Renal pelvis (tissue), 4 donors: ENCODE results near the gene PIAS3. TPM values are rescaled to one million over a fixed set of nuclear protein-coding genes. Genes with fewer than 3 reads are reported as not detected.
"Not testable (repeated sequence)": the region's sequence is repeated elsewhere in the genome, so short reads cannot be mapped to it uniquely, and the experiment has no call there.

Experiments
- DNase-seq: peaks from one replicate; pipeline ENCODE4 v3.0.0-alpha.2; 2013
- polyA plus RNA-seq, 3 donors: library from polyadenylated mRNA; unstranded; fragments of 120-200 nt; gene quantifications; one replicate each; pipeline ENCODE4 v1.2.1, GENCODE V29; 2013; ENCODE audit not compliant: insufficient read length in 3 of 3

Gene PIAS3
- polyA plus RNA-seq, 3 donors: 52.5 to 59.6 (median 55.4) TPM

GRCh38 chr1:145879775-145880174, 20.9 kb upstream of the PIAS3 start:
- DNase-seq: no peak

DNA sequence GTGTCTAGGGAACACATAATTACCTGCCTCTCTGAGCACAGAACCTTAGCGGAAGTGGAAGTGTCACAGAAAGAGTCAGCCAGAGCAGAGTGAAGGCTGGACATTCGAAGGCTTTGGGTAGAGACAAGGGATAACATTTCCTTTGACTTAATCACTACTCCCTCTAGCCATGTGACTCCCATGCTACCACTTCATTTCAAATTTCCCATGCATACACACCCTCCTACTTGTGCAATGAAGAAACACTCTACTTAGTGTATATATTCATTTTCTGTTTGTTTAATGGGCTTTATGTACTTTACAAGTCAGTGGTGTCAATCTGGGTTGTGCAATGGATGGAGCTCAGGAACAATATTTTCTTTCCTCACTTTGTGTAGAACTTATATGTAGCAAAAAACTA, 19.8 kb upstream of the PIAS3 start:
- DNase-seq: no peak

DNA sequence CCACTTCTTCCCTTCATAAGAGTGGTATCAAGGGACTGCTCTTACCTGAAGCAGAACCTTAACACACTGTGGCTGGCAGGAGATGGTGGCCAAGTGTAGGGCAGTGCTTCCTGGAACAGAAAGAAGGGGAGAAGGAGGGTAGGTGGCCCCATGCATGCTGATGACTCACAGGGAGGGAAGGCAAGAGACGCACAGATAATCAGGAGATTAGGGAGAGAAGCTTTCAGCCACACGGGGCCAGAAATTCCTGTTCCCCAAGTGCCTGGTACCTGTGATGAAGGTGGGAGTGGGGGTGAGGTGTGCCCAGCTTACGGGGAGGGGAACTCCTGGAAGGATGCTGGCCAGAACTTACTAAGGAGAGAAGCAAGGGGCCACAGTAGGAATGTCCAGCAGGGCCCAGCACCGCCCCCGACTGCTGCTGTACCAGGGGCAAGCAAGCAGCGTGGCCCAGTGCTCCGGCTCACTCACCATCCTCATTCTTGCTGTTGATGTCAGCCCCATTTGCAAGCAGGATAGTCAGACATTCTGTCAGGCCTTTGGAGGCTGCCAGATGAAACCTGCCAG, 19.1 kb upstream of the PIAS3 start:
- DNase-seq: no peak

GRCh38 chr1:145874646-145875045, 15.8 kb upstream of the PIAS3 start:
- DNase-seq: no peak

GRCh38 chr1:145871994-145872924, 13.4 kb upstream of the PIAS3 start:
- peak; percentile 42 for DNase-seq

GRCh38 chr1:145868232-145868631, 9.4 kb upstream of the PIAS3 start:
- DNase-seq: no peak

DNA sequence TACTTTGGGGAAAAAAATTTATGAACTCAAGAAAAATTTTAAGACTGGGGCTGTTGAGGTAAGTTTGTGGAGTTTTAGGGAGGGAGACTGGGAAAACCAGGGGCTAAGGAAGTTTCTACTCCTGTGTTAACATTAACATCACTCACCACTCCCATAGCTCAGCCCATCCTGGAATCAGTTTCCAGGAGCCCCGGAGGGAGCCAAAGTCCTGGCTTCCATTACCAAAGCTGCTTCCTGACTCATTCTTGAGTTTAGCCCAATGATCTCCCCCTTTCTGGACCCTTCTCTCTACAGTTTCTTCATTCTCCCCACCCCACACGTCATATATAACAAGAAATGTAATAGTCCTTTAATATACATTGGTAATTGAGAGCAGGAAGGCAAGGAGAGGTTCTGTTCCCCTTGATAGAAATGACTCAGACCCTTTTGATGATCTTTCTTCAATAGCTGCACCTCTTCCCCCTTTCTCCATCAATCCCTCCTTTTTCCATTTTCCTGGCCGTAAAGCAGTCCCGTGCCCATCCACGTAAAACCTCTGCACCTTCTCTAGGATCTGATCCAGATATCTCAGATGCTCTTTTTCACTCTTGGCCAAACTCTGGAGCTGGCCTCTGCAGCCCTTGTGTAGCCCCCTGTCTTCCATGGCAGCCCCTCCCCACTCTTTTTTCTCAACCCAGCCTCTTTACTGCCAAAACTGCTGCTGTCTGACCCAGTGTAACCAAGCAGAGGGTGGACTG, 4.6 kb upstream of the PIAS3 start:
- DNase-seq: no peak

DNA sequence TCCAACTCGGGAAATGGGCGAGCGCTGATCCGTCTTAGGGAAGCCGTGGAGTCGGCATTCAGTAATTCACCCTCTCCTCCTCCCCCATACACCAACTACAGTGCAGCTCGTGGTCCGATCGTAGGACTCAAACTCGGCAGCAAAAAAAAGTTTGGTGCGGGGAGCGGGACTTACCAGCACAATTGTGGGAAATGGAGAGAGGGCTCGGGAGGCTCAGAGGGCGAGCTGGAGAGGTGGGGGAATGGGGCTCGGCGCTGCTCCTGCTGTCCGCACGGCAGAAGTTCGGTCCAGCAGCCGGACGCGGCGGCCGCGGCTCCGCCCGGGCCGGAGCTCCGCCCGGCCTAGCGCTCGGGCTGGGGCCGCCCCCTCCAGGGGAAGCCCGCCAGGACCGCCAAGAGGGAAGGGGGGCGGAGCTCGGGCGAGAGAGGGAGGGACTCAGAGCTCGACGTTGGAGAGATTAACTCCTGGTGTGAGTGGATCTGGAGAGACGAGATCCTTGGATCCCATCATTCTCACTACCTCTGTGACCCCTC, 676 bp upstream of the PIAS3 start:
- peak; percentile 92 for DNase-seq

DNA sequence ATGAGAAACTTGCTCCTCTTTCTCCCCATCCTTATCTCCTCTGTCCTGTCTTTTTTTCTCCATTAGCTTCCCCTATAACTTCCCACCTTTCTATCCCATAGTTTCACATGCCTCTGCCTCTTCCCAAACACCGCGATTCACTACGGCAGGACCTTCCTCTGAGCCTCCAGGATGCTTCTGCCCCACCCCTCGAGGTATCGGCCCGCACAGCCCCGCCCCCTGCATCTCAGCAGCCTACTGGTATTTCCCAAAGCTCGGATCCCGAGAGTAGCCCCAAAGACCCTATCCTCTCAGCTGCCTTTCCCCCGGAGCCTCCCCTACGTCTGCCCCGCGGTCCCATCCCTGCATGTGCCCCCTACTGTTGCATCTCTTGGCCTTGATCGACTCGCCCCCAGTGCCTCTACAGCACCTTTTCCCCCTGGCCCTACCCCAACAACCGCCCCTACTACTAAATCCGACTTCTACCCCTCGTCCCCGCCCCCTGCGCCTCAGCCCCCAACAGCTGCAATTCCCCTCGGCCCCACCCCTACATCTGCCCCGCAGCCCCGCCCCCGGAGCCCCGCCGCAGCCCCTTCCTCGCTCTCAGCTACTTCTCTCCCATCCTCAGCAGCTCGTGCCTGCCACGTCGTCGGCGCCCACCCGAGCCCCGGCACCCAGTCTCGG, 512 bp downstream of the PIAS3 start:
- no peak for DNase-seq

DNA sequence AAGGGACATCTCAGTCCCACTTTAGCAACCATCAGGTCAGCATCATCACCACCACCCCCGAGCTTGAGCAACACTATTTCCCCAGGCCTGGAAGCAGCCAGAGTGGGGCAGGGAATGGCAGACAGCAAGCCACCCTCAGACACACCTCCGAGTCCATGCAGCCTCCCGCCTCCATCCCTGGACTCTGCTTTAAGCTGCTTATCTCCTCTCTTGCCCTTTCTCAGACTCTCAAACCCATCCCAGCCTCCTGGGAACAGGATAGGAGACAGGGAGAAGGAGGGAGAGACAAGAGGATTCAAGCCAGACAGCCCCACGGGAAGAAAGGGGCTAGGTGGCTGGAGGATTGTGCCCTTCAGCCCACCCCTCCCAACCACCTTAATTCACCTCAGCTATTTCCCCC, 1.7 kb downstream of the PIAS3 start:
- DNase-seq: no peak

DNA sequence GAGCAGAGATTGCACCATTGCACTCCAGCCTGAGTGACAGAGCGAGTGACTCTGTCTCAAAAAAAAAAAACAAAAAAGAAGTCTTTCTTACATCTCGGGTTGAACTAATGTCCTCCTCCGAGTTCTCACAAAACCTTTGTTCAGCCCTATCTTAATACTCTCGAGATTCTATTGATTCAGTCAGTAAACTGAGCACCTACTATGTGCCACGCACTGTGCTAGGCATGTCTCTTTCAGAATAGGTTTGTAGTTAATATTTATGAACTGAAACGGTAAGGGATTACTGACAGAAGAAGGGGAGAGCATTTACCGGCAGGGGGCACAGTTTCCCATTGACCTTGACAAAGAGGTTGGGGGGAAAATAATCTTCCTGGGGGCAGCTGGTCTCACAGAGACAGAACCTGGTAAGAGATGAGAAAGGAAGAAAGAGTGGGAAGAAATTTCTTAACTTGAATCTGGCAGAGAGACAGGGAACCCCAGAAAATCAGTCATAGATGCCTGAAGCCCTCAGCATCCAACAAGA, 3.4 kb downstream of the PIAS3 start:
- no peak for DNase-seq

DNA sequence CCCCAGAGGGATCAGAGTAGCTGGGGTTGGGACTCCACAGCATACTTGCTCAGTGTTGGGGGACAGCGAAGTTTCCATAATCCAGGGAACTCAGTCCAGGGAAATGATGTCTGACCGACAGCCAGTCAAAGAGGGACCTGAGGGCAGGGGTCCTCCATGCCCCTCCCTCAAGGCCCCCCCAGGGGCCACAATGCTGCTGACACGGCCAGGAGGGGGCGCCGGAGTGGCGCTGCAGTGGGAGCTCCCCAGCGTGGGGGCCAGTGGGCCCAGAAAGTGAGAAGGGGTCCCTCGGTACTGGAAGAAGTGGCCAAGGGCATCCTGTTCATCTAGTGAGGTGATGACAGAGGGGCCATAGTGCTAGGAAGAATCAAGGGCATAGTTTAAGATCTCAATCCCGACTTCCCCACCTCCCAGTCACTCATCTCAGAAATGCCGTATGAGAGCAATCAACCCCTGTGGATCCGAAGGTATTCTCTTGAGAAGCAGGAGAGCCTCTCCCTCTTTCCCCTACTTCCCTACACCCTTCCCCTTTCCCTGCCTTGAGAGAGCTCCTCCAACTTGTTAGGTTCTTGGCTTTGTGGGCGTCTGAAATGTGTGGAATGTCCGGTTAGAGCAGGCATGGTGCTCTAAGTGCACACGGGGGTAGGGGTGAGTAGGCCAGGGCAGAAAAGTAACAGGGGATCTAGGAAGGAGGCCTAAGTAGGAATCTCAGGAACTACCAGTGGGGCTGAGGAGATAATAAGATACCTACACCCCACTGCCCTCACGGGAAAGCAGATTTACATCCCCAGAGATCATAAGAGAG, 9.3 kb downstream of the PIAS3 start:
- DNase-seq: no peak

DNA sequence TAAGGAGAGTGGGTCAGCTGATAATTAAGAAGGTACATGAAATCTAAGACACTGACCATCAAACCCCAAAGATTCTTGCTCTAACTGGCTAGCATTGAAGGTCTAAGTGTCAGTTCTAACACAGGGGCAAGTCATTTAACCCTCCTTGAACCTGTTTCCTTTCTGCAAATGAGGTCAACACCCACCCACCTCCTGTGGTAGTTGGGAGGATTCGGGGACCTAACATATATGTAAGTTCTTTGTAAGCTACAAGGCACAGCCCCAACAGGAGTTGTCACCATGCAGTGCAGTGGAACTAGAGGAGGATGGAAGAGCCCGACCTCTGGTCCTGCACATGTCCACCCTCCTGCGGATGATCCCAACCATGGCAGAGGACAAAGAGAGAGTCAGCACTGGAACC, 11.1 kb downstream of the PIAS3 start:
- no peak for DNase-seq

DNA sequence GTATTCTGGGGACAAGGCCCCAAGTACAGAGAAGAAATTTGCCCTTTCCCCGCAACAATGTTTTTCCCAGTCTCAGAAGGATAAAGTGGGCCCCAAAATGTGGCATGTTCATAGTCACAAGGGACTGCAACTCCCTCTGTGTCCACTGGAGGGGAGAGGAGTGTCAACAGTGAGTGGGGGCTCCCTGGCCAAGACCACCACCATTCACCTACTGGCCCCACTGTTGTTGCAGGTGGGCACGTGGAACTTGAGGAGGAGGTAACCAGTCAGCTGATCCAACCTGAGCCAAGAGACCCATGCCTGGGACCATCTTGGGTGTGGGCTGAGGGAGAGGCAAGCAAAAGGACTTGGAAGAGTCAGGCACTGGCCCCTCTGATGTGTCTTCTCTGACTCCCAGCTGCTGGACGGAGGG, 12.7 kb downstream of the PIAS3 start:
- DNase-seq: peak; percentile 34

DNA sequence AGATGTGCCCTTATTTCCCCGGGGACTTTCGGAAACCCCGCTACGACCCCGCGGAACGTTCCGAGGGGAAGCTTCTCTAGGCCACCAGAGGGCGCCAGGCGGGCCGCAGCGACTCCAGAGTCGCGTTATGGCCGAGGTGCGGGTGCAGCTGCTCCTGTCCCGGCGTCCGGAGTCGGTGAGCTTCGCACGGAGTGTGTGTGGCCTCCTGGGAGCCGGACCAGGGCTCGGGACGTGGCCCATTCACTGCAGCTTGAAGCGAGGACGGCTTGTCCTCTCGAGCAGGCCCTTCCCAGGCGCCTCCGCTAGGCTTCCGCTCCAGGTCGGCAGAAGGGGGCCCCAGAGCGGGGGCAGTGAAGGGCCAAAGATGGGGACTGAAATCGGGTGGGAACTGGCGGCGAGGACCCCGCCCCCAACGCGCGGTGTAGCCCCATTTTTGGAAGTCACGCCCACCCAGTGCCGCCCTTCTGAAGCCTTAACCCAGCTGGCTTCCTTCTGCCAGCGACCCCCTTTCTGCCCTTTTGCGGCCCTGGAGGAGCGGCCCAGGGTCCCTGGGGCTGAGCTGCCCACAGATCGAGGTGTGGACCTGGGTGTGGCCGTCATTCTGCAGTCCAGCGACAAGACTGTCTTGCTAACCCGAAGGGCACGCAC, 13.2 kb downstream of the PIAS3 start, which contains the start of gene NUDT17:
NUDT17 (plus strand) TSS at position 117 of the 648 bp plus-strand sequence; CDS start at position 128, 11 bp downstream.
- DNase-seq: peak; percentile 79

DNA sequence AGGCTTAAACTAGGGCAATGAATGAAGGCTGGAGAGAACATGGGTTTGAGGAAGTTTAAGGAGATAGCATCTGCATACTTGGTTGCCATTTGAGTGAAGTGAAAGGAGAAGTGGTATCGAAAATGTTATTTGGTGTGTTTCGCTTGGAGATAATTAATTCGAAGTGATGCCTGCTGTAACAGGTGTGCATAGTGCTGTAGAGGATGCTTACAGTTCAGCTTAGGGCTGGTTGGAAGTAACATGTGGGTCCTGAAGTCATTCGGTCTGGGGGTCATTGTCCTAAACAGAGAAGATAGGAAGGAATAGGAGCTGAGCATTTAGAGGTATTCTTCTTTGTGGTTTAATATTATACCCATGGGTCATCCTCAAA, 13.8 kb downstream of the PIAS3 start:
- DNase-seq: no peak

DNA sequence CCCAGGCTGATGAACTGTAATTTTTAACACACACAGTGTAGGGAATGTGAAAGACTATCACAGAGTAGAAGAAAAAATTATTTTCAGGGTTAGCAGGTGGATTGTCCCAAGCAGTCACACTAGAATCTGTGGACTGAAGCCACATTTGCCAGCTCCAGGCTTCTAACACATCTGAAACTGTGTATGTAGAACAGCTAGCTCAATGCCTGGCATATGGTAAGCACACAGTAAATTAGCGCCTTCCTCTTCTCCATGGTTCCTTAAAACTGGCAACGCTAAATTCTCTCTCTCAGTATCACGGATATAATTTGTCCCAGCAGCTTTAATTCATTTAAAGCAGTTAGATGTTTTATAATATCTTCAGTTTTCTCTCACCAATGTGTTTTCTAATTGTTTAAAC, 15.8 kb downstream of the PIAS3 start:
- DNase-seq: no peak

DNA sequence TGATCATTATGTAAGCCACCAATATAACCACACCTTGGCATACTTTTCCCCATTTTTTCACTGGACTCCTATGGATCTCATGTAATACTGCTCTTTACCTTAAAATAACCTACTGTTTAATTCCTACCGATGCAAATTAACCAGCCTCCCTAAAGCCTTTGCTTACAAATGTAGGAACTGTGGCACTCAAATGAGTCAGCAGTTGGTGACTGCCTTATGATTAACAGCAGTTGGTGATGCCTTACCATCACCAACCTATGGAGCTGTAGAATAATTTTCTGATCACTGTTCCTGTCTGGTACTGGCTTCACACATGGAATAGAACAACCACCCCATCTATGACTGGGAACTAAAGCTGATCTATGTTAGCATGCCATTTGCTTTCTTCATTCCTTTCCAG, 21.2 kb downstream of the PIAS3 start:
- no peak for DNase-seq

GRCh38 chr1:145830810-145831209, 28.1 kb downstream of the PIAS3 start:
- DNase-seq: not testable (repeated sequence)

- no peak for DNase-seq
These were observed 30.4 kb downstream of the PIAS3 start for GRCh38 chr1:145828367-145829026.
